Measurements from ENCODE around the gene TTYH1. TPM values are rescaled to one million over a fixed set of nuclear protein-coding genes. Genes with fewer than 3 reads are reported as not detected.

The TTYH1 gene
- total RNA-seq, 1 donor from 2014 or later, result 10.4 TPM

GRCh38 chr19:54421169-54421516 lies 5.9 kb downstream of the TTYH1 start:
- H3K9me3 Mint-ChIP-seq (ENCODE audit: unreplicated experiment), result peaks cover 6% of the 10 kb centered on the region
- peaks cover 12% of the 10 kb centered on the region for H3K36me3 Mint-ChIP-seq (ENCODE audit: low read depth, unreplicated experiment)
- peaks cover 4% of the 10 kb centered on the region for H3K27me3 Mint-ChIP-seq (ENCODE audit: unreplicated experiment)
- no peak overlapping the region for H3K4me3 Mint-ChIP-seq (ENCODE audit: unreplicated experiment)
- TF ChIP-seq CTCF (IDR thresholded peaks at IDR 0.05; ENCODE audit: unreplicated experiment), result no peak
- no peak for DNase-seq (ENCODE audit: low spot score)
- H3K27ac Mint-ChIP-seq (ENCODE audit: unreplicated experiment), result no peak overlapping the region
- H3K4me1 Mint-ChIP-seq (ENCODE audit: unreplicated experiment), result peaks cover 18% of the 10 kb centered on the region

- DNase-seq (ENCODE audit: low spot score), result no peak
- H3K36me3 Mint-ChIP-seq (ENCODE audit: low read depth, unreplicated experiment), result peaks cover 12% of the 10 kb centered on the region
- peaks cover 6% of the 10 kb centered on the region for H3K9me3 Mint-ChIP-seq (ENCODE audit: unreplicated experiment)
- no peak for TF ChIP-seq CTCF (IDR thresholded peaks at IDR 0.05; ENCODE audit: unreplicated experiment)
- peaks cover 4% of the 10 kb centered on the region for H3K27me3 Mint-ChIP-seq (ENCODE audit: unreplicated experiment)
- H3K4me1 Mint-ChIP-seq (ENCODE audit: unreplicated experiment), result peaks cover 18% of the 10 kb centered on the region
- H3K4me3 Mint-ChIP-seq (ENCODE audit: unreplicated experiment), result no peak overlapping the region
- no peak overlapping the region for H3K27ac Mint-ChIP-seq (ENCODE audit: unreplicated experiment)
Measured at GRCh38 chr19:54421521-54421920, 6.3 kb downstream of the TTYH1 start.

GRCh38 chr19:54422136-54422535 lies 6.9 kb downstream of the TTYH1 start:
- Mint-ChIP-seq H3K4me1 (ENCODE audit: unreplicated experiment) (peaks cover 16% of the 10 kb centered on the region), H3K36me3 (ENCODE audit: low read depth, unreplicated experiment) (peaks cover 10% of the 10 kb centered on the region), H3K27ac (ENCODE audit: unreplicated experiment) (no peak overlapping the region), H3K9me3 (ENCODE audit: unreplicated experiment) (peaks cover 4% of the 10 kb centered on the region), H3K4me3 (ENCODE audit: unreplicated experiment) (no peak overlapping the region), H3K27me3 (ENCODE audit: unreplicated experiment) (peaks cover 2% of the 10 kb centered on the region)
- no peak for TF ChIP-seq CTCF (IDR thresholded peaks at IDR 0.05; ENCODE audit: unreplicated experiment)
- no peak for DNase-seq (ENCODE audit: low spot score)

- peaks cover 3% of the 10 kb centered on the region for H3K27me3 Mint-ChIP-seq (ENCODE audit: unreplicated experiment)
Measured at GRCh38 chr19:54424201-54424600, 8.9 kb downstream of the TTYH1 start.

More at GRCh38 chr19:54424201-54424600, 8.9 kb downstream of the TTYH1 start:
- Mint-ChIP-seq H3K4me1 (ENCODE audit: unreplicated experiment) (peaks cover 6% of the 10 kb centered on the region), H3K27ac (ENCODE audit: unreplicated experiment) (no peak overlapping the region), H3K9me3 (ENCODE audit: unreplicated experiment) (no peaks in the 10 kb centered on the region), H3K36me3 (ENCODE audit: low read depth, unreplicated experiment) (no peaks in the 10 kb centered on the region), H3K4me3 (ENCODE audit: unreplicated experiment) (no peak overlapping the region)
- TF ChIP-seq CTCF (IDR thresholded peaks at IDR 0.05; ENCODE audit: unreplicated experiment), result no peak
- no peak for DNase-seq (ENCODE audit: low spot score)

Measured in endothelial cell (in vitro differentiated cells).